Activated T-cell treated with anti-CD3 and anti-CD28 coated beads, Interleukin-2, amount 50 U/mL, for 48 hours (primary cell): ENCODE measurements around the gene VGF.

Experiments
- DNase-seq, 2 experiments: peaks; one replicate each; pipeline ENCODE4 v3.0.0-alpha.2; 2020

The VGF gene

DNA sequence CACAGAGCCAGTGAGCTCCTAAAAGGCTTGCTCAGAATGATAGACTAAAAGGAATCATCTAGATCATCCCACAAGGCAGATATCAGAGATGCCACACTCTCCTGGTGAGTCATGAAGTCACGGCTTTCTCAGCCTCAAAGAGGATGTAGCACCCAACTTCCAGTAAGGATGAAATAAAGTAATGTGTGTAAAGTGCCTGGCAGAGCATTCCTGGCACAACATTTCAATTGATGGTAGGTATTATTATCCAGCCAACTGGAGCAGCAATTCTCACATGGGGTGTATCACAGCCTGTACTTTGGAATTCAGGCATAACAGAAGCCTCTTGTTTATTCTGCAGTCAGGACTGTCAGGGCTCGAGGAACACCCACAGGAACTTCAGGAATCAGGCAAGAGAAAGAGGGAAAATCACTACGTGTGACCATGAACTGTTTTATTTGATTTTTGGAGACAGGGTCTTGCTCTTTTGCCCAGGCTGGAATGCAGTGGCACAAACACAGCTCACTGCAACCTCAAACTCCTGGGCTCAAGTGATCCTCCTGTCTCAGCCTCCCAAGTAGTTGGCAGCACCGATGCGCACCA is 20.0 kb upstream of the VGF start:
- DNase-seq = no peak

GRCh38 chr7:101180130-101180755 is 14.9 kb upstream of the VGF start, which contains the start of gene NAT16:
NAT16 (minus strand) TSS chr7:101180293; CDS start chr7:101174807, 5,486 bp downstream.
- no peak for DNase-seq

GRCh38 chr7:101179713-101180112 is 14.3 kb upstream of the VGF start:
- no peak for DNase-seq

GRCh38 chr7:101179117-101179516 is 13.7 kb upstream of the VGF start:
- DNase-seq = no peak

GRCh38 chr7:101177644-101178043 is 12.3 kb upstream of the VGF start:
- no peak for DNase-seq

DNA sequence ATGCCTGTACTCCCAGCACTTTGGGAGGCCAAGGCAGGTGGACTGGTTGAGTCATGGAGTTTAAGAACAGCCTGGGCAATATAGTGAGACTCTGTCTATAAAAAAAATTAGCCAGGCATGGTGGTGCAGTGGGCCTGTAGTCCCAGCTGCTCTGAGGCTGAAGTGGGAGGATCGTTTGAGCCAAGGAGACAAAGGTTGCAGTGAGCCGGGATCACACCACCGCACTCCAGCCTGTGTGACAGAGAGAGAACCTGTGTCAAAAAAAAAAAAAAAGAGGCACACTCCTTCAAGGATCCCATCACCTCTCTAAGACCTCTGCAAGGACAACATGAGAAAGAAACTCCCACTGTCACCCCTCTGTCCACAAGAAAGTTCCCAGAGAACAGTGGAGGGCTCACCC is 10.3 kb upstream of the VGF start:
- DNase-seq = no peak

- DNase-seq = no peak
Measured at GRCh38 chr7:101174322-101174854, 9.0 kb upstream of the VGF start.

- peak; percentile 85 to 89 for DNase-seq
Measured at GRCh38 chr7:101173752-101174244, 8.4 kb upstream of the VGF start.

DNA sequence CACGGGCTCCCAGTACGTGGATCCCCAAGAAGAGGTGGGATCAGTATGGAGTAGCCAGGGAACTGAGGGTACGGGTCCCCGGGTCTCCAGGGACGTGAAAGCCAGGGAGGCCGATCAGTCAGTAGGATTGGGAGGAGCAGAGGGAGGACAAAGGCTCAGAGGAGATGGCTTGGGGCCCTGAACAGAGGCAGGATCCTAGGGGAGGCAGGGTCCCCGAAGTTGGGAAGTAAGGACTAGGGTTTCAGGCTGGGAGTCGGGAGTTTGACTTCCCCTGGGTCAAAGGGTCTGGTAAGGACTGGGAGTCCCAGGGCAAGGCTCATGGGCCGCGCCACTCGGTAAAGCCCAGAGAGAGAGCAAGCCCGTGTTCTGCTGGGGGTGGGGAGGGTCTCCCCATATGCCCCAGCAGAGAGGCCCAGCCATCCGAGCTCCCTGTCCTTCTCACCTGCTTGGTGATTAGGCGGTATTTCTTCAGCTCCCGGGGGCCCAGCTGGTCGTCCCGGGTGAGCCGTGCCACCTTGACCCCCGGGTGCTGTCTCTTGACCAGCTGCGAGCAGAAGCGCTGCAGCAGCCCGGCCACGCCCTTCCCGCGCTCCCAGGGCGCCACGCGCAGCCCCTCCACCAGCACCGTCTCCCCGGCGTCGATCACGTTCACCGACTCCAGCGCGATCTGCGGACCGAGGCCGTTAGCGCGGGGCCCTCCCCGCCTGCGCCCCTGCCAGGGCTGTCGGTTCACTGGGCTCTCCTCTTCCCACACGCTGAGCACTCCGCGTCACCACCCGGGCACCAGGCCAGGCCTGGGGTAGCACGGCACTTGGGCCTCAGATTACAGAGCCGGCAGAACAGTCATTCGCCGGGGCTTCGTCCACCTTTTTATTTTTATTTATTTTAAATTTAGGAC is 7.7 kb upstream of the VGF start:
- peak in 1 of 2 experiments; percentile 51 for DNase-seq

DNA sequence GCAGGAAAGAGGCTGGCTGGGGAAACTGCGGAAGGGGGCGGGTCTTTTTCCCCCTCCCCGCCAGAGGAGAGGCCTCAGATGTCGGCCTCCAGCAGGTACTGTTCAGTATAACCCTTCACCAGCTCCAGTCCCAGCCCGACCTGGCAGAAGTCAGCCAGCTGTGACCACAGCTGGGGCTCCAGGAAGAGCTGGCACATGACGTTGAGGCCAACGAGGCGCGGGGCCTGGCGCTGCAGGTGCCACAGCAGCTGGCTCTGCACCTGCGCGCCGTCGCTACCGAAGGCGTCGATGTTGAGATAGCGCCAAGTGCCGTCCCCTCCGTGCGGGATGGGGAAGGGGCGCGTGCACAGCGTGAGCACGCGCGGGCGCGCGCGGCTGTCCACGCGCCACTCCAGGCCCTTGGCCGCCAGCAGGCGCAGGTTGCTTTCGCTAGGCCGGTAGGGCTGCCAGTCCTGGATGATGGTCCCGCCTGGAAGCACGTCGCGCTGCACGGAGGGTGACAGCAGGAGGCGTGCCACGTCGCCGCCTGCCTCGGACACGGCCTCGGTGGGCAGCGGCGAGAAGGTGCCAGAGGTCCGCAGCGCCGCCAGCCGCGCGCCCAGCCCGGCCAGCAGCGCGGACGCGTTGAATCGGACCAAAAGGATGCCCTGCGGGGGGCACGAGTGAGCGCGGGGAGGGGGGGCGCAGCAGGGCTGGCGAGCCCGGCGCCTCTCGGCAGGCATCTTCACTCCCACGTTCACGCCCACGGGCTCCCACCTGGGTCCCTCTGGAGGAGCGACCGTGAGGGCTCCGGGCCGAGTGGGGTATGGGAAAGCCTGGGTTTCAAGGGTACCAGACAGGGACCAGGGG is 6.9 kb upstream of the VGF start:
- DNase-seq = peak in 1 of 2 experiments; percentile 26

DNA sequence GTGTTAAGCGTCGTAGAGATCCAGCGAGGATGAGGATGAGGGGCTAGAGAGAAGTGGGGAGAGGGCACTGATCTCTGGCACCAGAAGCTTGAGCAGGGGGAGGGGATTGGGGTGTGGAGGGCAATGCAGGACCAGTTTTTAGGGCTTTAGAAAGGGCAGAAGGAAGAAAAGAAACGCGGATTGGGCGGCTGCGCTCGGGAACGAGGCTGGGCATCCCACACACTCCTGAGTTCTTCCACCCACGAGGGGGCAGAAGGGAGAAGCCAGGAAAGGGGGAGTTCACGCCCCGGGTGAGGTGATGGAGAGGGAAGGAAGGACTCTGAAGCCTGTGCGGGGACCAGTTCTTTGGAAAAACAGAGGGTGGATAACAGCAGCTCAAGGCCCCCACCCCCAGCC is 6.1 kb upstream of the VGF start:
- DNase-seq = peak in 1 of 2 experiments; percentile 25

- DNase-seq = no peak
Measured at GRCh38 chr7:101170617-101171441, 5.5 kb upstream of the VGF start.

DNA sequence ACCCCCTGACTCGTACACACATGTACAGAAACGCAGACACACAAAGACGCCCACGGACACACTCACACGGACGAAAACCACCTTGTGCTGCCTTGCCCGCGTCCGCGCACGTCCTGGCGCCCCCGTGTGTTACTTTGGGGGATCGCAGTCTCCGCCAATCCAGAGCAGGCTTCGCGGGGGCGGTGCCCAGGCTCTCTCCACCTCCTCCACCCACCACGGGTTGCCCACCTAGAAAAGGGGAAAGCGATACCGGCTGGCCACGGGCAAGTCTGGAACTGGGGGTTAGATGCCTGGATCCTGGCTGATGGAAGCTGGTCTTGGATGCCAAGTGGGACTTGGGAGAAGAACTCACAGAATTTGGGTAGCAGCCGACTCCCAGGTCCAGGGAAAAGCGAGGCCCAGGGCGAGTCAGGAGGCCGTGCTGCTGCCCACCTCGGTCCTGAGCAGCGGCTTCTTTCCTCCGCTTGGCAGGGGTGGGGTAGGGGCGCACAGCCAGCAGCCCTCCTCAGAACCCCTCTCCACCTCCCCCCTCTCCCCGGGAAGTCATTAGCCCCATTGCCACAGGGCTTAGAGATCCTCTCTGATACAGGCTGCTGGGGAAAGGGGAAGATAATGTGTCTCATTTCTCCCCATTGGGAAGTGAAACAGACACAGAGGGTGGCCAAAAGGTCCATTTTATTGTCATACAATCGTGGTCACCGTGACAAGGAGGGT is 4.6 kb upstream of the VGF start:
- peak; percentile 90 to 92 for DNase-seq

DNA sequence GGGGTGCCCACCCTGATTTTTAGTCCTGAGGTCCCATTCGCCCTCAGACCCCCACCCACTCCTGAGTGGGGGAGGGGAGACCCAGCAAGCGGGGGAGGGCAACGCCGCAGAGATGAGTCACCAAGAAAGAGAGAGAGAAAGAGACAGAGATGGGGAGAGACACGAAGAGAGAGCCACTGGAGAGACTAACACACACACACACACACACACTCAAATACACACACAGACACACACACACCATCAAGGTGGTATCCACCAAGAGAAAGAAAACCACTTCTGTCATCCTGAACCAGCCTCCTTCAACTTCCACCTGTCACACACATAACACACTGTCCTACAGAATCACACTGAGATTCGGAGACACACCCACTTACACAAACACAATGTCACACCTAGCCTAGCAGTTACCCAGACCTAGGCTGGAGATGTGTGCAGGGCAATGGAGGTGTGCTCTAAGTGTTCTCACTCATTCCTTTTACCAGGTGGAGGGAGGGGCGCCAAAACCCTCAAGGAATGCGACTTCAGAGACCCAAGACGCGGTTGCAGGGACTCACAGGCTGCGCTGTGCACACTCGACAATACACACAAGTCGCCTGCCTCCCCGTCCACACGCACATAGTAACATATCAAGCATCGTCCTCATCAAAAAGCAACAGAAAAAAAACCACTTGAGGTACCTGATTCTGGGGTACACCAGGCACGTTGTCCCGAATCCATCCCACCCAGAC is 3.9 kb upstream of the VGF start:
- peak in 1 of 2 experiments; percentile 20 for DNase-seq

- DNase-seq = peak in 1 of 2 experiments; percentile 35
Measured at GRCh38 chr7:101168412-101169049, 3.2 kb upstream of the VGF start.

GRCh38 chr7:101167645-101168411 is 2.5 kb upstream of the VGF start:
- DNase-seq = no peak

DNA sequence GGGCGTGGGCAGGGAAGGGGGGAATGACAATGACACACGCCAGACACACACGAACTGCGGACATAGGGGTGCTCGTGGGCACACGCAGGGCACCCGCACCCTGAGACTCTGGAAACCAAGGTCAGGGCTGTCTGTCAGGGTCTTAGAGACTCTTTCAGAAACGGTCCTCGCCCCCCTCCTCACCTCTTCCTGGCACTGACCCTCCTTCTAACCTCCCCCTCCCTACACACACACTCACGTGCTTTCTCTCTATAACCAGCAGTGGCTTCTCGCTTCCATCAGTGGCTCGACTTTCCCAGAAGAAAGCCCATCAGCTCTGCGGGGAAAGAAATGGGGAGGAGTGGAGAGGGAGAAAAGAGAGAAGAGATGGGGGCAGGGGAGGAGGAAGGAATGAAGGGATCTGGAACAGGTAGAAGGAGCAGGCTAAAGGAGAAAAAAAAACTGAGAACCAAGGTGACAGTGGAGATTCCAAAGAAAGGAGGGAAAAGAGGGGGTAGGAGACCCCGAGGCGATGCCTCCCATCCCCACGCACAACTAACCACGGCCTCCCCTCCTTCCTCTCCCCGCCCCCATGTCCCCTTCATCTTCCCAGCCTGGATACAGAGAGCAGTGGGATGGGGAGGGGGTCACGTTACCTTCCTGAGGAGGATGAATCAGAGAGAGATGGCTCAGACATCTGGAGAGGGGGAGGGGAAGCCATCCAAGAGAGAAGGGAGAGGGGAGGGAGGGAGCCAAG is 1.7 kb upstream of the VGF start:
- no peak for DNase-seq

- DNase-seq = no peak
Measured at GRCh38 chr7:101166648-101166908, 1.2 kb upstream of the VGF start.
